Measurements from ENCODE around the gene EPN3. TPM values are rescaled to one million over a fixed set of nuclear protein-coding genes. Genes with fewer than 3 reads are reported as not detected.
A peak's percentile ranks its signal among the peaks of the same experiment; 100 is the strongest.

EPN3 gene
- total RNA-seq, 2 experiments from 2014 or later = not detected

- no peak overlapping the region for H3K27ac ChIP-seq (ENCODE audit: low read depth in 1 of 2, low read length in 2 of 2)
- peaks cover 81% of the 10 kb centered on the region for H3K27me3 Mint-ChIP-seq
- no peak overlapping the region for H3K4me3 Mint-ChIP-seq
- CTCF ChIA-PET = no interaction called here
- POLR2A ChIA-PET = interaction anchor here (0.8 to 4.5 kb wide), 2 partner anchors 15 to 20 kb away, joined by 3 to 19 read pairs; no protein-coding TSS in a partner anchor
- peaks cover 0 to 24% of the 10 kb centered on the region in 2 experiments for H3K9me3 ChIP-seq (ENCODE audit: control insufficient read depth in 1 of 2, insufficient read depth in 1 of 2, low read length in 2 of 2)
- no peaks in the 10 kb centered on the region for H3K36me3 Mint-ChIP-seq (ENCODE audit: low read depth)
- H3K27me3 ChIP-seq (ENCODE audit: control insufficient read depth in 1 of 2, insufficient read depth in 2 of 2, low read length in 2 of 2) = peaks cover 72 to 78% of the 10 kb centered on the region in 2 experiments
- no peak for TF ChIP-seq CTCF (IDR thresholded peaks at IDR 0.05)
- intact Hi-C loops (cut with DNase I, micrococcal nuclease) = no loop called here
- H3K4me1 Mint-ChIP-seq (ENCODE audit: low read depth) = peaks cover 40% of the 10 kb centered on the region
- H3K36me3 ChIP-seq (ENCODE audit: insufficient read depth, low read length) = no peaks in the 10 kb centered on the region
- no peaks in the 10 kb centered on the region for H3K9me3 Mint-ChIP-seq
- ATAC-seq (ENCODE audit: poor library complexity) (no peak), DNase-seq (peak in 1 of 14 experiments; percentile 50)
- no peak overlapping the region for H3K27ac Mint-ChIP-seq
- no peak overlapping the region for H3K4me3 ChIP-seq (ENCODE audit: low read length)
- peaks cover 50% of the 10 kb centered on the region for H3K4me1 ChIP-seq (ENCODE audit: insufficient read depth, low read length)
Measured at GRCh38 chr17:50561746-50562141, 29.2 kb downstream of the EPN3 start.

- no peak overlapping the region for H3K4me3 ChIP-seq (ENCODE audit: low read length)
- TF ChIP-seq CTCF (IDR thresholded peaks at IDR 0.05) = no peak
- ATAC-seq (ENCODE audit: poor library complexity) (no peak), DNase-seq (peak in 3 of 14 experiments; percentile 17 to 50 (median 43))
- H3K4me3 Mint-ChIP-seq = peak overlapping the region; percentile 75
- ChIA-PET CTCF (interaction anchor here (0.9 to 1.3 kb wide), 5 partner anchors 13 to 80 kb away, joined by 3 to 5 read pairs (median 3); no protein-coding TSS in a partner anchor), POLR2A (interaction anchor here (0.6 to 4.5 kb wide), 3 partner anchors 14 to 447 kb away, joined by 3 to 19 read pairs (median 3); no protein-coding TSS in a partner anchor)
- no peaks in the 10 kb centered on the region for H3K9me3 Mint-ChIP-seq
- H3K27me3 Mint-ChIP-seq = peaks cover 85% of the 10 kb centered on the region
- intact Hi-C loops (cut with DNase I, micrococcal nuclease) = no loop called here
- peaks cover 50% of the 10 kb centered on the region for H3K4me1 ChIP-seq (ENCODE audit: insufficient read depth, low read length)
- no peak overlapping the region for H3K27ac ChIP-seq (ENCODE audit: low read depth in 1 of 2, low read length in 2 of 2)
- H3K36me3 Mint-ChIP-seq (ENCODE audit: low read depth) = no peaks in the 10 kb centered on the region
- H3K9me3 ChIP-seq (ENCODE audit: control insufficient read depth in 1 of 2, insufficient read depth in 1 of 2, low read length in 2 of 2) = peaks cover 0 to 24% of the 10 kb centered on the region in 2 experiments
- peaks cover 70 to 80% of the 10 kb centered on the region in 2 experiments for H3K27me3 ChIP-seq (ENCODE audit: control insufficient read depth in 1 of 2, insufficient read depth in 2 of 2, low read length in 2 of 2)
- peaks cover 40% of the 10 kb centered on the region for H3K4me1 Mint-ChIP-seq (ENCODE audit: low read depth)
- H3K27ac Mint-ChIP-seq = no peak overlapping the region
- H3K36me3 ChIP-seq (ENCODE audit: insufficient read depth, low read length) = no peaks in the 10 kb centered on the region
Measured at GRCh38 chr17:50562242-50563091, 29.9 kb downstream of the EPN3 start.

GRCh38 chr17:50563092-50563511 is 30.6 kb downstream of the EPN3 start:
- peak overlapping the region; percentile 75 for H3K4me3 Mint-ChIP-seq

More at GRCh38 chr17:50563092-50563511, 30.6 kb downstream of the EPN3 start:
- peaks cover 50% of the 10 kb centered on the region for H3K4me1 ChIP-seq (ENCODE audit: insufficient read depth, low read length)
- ChIA-PET POLR2A (interaction anchor here (4.5 kb wide), 1 partner anchor 21 kb away, joined by 19 read pairs; no protein-coding TSS in a partner anchor), CTCF (interaction anchor here (0.9 to 1.3 kb wide), 5 partner anchors 12 to 81 kb away, joined by 3 to 5 read pairs (median 3); no protein-coding TSS in a partner anchor)
- H3K27me3 Mint-ChIP-seq = peaks cover 83% of the 10 kb centered on the region
- no peak overlapping the region for H3K4me3 ChIP-seq (ENCODE audit: low read length)
- DNase-seq = peak in 2 of 14 experiments; percentile 41 to 43
- H3K36me3 ChIP-seq (ENCODE audit: insufficient read depth, low read length) = no peaks in the 10 kb centered on the region
- peaks cover 68 to 79% of the 10 kb centered on the region in 2 experiments for H3K27me3 ChIP-seq (ENCODE audit: control insufficient read depth in 1 of 2, insufficient read depth in 2 of 2, low read length in 2 of 2)
- H3K27ac Mint-ChIP-seq = no peak overlapping the region
- H3K9me3 Mint-ChIP-seq = no peaks in the 10 kb centered on the region
- intact Hi-C loops (cut with DNase I, micrococcal nuclease) = no loop called here
- no peak for ATAC-seq (ENCODE audit: poor library complexity)
- H3K9me3 ChIP-seq (ENCODE audit: control insufficient read depth in 1 of 2, insufficient read depth in 1 of 2, low read length in 2 of 2) = peaks cover 0 to 24% of the 10 kb centered on the region in 2 experiments
- no peaks in the 10 kb centered on the region for H3K36me3 Mint-ChIP-seq (ENCODE audit: low read depth)
- H3K27ac ChIP-seq (ENCODE audit: low read depth in 1 of 2, low read length in 2 of 2) = no peak overlapping the region
- peaks cover 39% of the 10 kb centered on the region for H3K4me1 Mint-ChIP-seq (ENCODE audit: low read depth)
- no peak for TF ChIP-seq CTCF (IDR thresholded peaks at IDR 0.05)

All from CD4-positive, alpha-beta T cell (primary cell).